HG02852 (cell line): ENCODE measurements around the gene CCDC192.
"Not testable (repeated sequence)": the region's sequence is repeated elsewhere in the genome, so short reads cannot be mapped to it uniquely, and the experiment has no call there.

ENCODE experiments used
- ATAC-seq: cut with Tn5 transposase; IDR thresholded peaks from one replicate; pipeline ENCODE4 v1.9.1; 2021; ENCODE audit warnings: mild to moderate bottlenecking, moderate library complexity; ENCODE audit not compliant: unreplicated experiment

Gene CCDC192

DNA sequence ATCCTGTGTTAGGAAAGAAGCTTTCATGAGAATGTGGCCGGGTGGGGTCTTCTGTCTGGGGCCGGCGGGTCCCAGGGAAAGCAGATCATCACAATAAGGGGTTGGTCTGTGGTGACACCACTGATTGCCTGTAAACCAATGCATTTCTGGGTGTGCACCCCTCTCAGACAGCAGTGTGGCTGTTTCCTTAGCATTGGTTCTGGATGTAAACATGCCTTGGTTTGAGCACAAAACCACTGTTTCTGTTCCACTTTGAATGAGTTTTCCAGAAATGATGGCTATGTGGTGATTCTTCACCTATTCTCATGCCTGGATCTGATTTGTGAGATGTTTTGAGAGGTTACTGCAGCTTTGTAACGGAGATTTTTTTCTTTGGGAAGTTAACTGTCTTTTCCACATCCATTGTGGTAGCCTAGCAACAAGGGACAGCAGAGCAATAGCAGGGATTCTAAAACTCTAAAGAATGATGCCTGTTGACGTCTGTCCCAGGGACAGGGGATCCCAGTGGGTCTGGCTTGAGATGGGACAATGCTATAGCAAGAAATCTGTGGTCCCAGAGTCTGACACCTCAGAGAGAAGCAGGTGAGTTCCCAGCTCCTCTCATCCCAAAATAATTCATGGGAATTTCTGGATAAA, at the start of gene CCDC192:
Gene CCDC192 (plus strand): TSS at position 466 of the 636 bp plus-strand sequence. CDS start 55 bp downstream, at position 521.
- ATAC-seq: no peak

DNA sequence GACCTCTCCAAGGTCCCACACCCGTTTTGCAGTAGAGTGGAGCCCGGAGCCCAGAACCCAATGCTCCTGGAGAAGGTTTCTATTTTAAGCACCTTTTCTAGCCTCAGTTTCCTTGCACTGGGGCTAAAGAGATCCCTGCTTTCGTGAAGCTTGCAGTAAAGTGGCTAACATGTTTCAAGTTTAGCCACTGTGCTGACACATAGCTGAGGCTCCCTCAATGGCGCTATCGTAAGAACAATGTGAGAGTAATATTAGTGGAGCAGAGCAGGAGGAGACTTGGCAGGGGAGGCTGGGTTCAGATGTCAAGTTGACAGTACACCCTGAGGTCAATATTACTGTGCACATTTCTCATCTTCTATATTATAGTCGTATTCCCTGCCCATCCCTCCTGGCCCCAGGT, 46.4 kb upstream of the CCDC192 start:
- ATAC-seq: no peak

- no peak for ATAC-seq
Observed at GRCh38 chr5:127660047-127660733, 43.0 kb upstream of the CCDC192 start.

DNA sequence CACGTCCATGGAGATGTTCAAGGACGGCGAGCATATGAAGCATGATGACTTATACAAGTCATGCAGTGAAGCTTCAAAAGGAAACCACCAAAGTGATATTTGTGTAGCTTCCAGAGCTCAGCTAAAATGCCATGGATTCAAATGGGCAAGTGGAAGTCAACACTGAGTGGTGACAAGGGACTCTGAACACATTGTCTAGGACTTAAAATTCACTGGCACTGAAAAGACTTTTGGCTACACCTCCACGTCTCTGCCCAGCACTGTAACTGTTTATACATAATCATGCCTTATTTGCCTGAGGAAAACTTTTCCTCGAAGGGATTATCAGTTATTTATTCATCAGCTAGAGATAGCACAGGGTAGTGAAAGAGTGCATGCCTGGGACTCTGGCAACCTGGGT, 39.1 kb upstream of the CCDC192 start:
- no peak for ATAC-seq

- no peak for ATAC-seq
Observed at GRCh38 chr5:127665641-127666040, 37.5 kb upstream of the CCDC192 start.

GRCh38 chr5:127666043-127666716, 37.0 kb upstream of the CCDC192 start:
- no peak for ATAC-seq

DNA sequence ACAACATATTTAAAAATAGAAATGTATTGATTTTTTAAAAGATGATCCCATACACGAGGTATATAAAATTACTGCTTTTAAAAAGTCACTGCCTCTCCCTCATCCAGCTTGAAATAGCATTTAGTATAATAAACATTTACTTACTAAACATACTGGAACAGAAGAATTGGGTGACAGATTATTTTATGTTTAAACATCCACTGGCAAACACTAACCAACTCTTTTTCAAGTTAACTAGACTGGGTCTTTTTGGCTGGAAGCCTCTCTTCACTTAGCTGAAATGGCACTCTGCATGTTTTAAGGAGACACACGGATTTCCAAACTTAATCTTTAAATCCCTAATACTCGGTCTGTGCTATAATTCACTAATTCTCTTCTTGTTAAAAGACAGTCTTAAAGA, 35.3 kb upstream of the CCDC192 start:
- no peak for ATAC-seq

DNA sequence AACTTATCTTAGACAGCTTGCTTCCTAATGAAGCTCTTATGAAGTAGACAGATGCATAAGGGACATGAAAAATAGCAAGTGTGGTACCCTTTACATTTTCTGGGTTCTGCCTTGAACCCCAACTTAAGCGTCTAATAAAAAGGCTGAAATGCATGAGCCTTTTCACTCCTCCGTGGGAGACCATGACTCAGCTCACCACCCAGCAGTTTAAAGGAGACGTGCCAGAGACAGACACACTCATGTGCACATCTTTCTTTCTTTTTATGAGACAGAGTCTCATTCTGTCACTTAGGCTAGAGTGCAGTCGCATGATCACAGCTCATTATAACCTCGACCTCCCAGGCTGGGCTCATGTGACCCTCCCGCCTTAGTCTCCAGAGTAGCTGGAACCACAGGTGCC, 32.0 kb upstream of the CCDC192 start:
- ATAC-seq: no peak

DNA sequence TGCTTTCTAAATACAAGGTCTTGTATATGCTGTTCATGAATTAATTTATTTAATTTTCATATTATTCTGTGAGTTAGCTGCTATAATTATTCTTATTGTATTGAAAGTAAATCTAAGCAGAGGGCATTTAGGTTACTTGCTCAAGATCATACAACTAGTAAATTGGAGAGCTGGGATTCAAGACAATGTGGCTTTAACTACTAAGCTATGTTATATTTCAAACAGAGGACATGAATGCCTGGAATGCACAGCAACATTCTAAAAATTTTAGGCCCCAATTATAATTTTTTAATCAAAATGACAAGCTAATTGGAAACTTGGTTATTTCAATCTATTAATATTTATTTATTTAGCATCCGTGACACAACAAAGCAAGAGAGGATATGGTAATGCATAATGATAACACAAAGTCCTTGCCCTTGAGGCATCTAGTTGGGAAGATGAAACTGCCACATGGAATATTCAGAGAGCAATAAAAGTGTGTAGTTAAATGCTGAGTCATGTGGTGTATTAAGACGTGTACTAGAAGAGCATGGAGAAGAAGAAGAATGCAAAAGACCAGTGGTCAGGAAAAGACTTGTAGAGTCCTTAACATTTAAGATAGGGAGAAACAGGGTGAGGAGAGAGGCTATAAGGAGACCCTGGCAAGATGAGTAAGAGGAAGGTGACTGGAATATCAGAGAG, 29.9 kb upstream of the CCDC192 start:
- no peak for ATAC-seq

DNA sequence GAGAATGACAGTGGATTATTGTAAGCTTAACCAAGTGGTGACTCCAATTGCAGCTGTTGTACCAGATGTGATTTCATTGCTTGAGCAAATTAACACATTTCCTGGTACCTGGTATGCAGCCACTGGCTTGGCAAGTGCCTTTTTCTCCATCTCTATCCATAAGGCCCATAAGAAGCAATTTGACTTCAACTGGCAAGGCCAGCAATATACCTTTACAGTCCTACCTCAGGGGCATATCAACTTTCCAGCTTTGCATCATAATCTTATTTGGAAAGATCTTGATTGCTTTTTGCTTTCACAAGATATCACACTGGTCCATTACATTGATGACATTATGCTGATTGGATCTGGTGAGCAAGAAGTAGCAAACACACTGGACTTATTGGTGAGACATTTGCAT, 26.2 kb upstream of the CCDC192 start:
- ATAC-seq: not testable (repeated sequence)

DNA sequence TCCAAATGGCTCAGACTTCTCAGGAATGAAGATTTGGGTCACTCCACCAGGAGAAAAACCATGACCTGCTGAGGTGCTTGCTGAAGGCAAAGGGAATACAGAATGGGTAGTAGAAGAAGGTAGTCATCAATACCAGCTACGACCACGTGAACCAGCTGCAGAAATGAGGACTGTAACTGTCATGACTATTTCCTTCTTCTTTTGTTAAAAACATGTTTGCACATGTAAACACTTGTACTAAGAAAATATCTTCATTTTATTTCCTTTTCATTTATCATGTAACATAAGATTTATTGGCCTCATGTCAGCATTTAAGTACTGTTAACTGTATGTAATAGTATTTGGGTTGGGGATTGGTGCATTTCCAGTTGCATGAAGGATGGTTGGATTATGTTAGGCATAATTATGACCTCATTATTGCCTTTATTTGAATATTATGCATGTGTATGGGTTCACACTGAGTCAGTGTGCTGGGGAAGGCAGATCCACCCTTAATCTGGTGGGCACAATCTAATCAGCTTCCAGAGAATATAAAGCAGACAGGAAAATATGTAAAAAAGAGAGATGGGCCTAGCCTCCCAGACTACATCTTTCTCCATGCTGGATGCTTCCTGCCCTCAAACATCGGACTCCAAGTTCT, 23.4 kb upstream of the CCDC192 start:
- not testable (repeated sequence) for ATAC-seq

GRCh38 chr5:127680595-127680994, 22.6 kb upstream of the CCDC192 start:
- ATAC-seq: no peak

DNA sequence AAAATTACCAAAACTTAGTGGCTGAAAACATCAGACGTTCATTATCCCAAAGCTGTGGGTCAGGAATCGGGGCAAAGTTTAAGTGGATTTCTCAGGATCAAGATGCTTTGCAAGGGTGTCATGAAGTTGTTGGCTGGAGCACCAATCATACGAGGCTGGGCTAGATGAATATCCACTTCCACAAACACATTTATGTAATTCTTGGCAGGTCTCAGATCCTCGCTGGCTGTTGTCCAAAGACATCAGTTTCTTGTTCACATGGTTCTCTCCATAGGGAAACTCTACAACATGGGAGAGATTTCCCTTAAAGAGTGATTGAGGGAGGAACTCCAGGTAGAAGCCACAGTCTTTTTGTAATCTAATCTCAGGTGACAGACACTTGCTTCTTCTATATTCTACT, 20.2 kb upstream of the CCDC192 start:
- no peak for ATAC-seq

DNA sequence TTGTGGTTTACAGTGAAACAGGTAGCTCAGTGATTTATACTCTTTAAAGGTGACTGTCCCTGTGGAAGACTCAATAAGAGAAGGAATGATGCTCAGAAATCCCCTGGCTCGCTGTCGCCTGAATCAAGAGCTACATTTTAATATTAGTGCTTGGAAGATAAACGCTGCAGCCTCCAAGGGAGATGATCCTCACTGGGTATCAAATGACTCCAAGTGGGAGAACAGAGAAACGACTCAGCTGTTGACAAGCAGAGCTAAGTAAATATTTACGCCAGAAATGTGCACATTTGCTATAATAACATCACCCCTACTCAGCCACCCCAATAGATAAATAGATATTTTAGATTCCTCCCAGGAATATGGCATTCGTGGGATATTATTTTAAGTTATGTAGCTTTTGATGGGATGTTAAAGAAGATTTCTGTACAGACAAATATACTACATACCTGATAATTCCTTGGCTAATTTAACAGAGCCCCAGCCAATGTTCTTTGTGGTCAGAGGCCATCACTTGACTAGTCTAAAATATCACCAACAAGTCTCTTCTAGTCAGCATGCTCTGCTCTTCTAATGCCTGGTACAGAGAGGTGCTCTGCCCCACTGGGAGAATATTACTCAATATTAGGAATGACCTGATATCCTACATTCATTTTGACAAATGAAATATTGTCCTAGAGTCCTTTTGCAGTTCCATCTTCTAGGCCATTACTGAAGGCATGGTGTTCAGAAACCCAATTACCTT, 18.3 kb upstream of the CCDC192 start:
- ATAC-seq: no peak

- ATAC-seq: no peak
Observed at GRCh38 chr5:127685662-127686061, 17.5 kb upstream of the CCDC192 start.

DNA sequence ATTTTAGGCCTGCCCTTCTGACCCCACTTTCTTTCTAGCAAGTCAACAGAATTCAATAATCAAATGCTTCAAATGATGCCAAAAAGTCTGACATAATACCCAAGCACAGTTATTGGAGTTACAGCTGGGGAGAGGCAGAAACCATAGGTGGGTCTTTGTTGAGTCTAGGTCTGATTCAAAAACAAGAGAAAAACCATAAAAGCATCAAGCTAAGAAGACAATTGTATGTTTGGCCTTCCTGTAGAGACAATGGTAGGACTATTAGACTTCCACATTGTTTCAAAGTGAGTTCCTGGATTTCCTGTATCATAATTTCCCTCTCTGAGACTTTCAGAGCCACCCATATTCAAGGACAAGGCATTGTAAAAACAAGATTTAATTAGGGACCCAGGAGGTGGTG, 16.8 kb upstream of the CCDC192 start:
- no peak for ATAC-seq

GRCh38 chr5:127694518-127695171, 8.5 kb upstream of the CCDC192 start:
- no peak for ATAC-seq

DNA sequence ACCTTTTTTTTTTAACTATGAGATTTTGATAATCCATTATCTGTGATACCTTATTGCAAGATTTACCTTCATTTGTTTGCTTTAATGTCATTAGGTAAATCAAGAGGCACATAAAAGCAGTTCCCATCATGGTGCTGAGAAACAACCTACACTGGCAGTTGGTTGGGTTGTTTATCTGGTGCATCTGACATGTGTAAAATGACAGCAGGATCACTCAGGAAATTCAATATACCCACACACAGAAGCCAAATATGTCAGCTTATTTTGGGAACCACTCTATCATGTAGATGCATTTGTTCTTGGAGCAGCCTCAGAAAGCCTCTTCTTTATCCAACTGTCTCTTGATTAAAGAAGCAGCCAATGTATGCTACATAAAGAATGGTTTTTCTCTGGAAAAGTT, 7.8 kb upstream of the CCDC192 start:
- ATAC-seq: no peak

DNA sequence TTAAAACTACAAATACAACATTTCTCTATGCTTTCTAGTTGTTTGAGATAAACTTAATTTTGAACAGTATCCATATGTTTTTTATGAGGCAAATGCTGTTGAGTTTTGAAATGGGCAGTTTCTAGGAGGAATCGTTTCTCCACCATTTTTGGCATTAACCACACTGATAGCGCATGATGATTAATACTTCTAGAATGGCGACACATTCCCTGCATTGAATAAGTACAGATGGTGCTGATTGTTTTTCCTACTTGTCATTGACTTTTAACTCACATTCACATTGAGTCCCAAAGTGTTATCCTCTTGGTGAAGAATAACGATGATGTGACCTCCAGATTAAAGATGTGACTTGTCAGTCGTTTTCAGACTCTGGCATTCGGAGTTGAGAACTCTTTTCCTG, 6.5 kb upstream of the CCDC192 start:
- ATAC-seq: no peak
